IPS-NIHi7 (cell line): ENCODE measurements around the gene MRM3.
"Not testable (repeated sequence)": the region's sequence is repeated elsewhere in the genome, so short reads cannot be mapped to it uniquely, and the experiment has no call there.

Experiments
- DNase-seq: peaks from one replicate; pipeline ENCODE4 v3.0.0; 2012; ENCODE audit warnings: mixed read lengths; ENCODE audit errors: extremely low spot score

MRM3 gene

DNA sequence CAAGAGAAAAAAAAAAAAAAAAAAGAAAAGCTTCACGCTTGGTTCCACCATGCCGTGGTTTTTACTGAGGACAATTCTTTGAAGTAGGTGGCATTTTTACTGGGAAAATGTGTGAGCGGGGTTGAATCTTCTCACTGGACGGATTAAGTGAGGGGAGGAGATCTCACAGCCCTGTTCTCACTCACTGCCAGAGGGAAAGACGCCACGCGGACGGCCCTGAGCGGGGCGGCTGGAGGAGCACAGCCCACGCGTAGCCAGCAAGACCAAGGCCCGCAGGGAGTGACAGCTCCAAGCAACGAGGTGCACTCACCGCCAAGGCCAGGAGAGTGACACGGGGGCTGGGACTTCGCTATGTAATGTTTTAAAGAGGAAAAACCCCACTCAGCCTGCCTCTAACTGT is 43.1 kb downstream of the MRM3 start:
- DNase-seq = no peak

DNA sequence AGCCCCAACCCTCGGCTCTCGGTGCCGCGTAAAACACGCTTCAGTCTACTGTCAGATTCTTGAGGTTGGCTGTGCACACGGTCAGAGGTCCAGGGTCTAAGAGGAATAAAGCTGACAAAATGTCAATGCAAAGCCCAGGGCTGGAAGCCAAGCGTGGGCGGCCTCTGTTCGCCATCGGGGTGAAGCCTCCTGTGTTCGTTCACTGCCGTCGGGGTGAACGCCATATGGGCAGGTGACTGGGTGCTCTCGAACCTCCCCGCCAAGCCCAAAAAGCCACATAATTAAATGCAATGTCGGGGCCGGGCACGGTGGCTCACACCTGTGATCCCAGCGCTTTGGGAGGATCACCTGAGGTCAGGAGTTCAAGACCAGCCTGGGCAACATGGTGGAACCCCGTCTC is 44.6 kb downstream of the MRM3 start:
- no peak for DNase-seq

DNA sequence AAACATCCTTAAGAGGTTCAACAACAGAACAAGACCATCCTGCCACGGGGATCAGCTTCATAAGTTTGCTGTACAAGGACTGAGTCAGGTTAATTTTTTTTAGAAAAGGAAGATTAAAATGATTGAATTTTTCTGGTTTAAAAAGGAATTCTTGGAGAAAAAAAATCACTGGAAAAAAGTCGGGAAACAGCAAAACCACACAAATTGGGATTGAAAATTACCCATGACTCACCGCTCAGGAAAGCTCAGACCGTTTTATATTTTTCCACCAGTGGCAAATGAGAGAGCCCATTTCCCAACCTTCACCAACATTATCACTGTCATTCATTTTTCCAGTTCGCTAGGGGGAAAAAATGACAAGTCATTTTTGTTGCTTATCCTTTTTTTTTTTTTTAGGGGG is 46.6 kb downstream of the MRM3 start:
- DNase-seq = no peak

DNA sequence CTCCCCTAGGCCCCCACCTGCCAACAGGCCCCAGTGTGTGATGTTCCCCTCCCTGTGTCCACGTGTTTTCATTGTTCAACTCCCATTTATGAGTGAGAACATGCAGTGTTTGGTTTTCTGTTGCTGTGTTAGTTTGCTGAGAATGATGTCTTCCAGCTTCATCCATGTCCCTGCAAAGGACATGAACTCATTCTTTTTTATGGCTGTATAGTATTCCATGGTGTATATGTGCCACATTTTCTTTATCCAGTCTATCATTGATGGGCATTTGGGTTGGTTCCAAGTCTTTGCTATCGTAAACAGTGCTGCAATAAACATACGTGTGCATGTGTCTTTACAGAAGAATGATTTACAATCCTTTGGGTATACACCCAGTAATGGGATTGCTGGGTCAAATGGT is 47.5 kb downstream of the MRM3 start:
- not testable (repeated sequence) for DNase-seq

DNA sequence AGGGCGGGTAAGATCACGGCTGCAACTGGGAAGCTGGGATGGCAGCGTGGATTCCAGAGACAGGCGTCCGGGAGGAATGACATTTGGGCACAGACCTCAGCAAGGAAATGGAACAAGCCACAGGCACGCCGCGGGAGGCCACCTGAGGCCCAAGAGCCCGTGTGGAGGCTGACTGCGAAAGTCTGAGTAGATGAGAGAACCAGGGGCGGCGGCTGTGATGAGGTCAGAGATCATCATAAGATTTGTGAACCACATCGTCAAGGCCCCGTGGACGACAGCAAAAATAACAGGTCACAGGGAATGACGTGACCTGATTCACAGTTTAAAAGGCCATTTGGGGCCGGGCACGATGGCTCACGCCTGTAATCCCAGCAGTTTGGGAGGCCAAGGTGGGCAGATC is 48.2 kb downstream of the MRM3 start:
- DNase-seq = no peak

DNA sequence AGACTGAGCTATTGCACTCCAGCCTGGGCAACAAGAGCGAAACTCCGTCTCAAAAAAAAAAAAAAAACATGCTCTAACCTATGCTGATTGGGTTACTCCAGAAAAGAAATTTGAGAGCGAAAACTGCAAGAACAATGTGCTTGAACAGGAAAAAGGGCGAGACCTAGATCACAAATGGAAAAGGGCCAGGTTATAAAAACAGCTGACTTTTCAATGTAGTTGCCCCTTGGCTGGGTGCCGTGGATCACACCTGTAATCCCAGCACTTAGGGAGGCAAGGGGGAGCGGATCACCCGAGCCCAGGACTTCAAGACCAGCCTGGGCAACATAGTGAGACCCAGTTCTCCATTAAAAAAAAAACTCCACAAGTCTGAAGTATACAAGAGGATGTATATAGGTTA is 48.8 kb downstream of the MRM3 start:
- no peak for DNase-seq

DNA sequence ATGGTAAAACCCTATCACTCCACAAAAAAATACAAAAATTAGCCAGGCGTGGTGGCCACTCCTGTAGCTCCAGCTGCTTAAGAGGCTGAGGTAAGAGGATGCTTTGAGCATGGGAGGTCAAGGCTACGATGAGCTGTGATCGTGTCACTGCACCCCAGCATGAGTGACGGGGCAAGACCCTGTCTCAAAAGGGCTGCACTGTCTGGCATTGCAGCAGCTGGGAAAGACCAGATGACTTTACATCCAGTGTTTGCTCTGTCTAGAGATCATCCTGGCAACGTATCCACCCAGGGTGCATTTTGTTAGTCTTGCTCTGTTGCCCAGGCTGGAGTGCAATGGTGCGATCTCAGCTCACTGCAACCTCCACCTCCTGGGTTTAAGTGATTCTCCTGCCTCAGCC is 52.0 kb downstream of the MRM3 start:
- no peak for DNase-seq

DNA sequence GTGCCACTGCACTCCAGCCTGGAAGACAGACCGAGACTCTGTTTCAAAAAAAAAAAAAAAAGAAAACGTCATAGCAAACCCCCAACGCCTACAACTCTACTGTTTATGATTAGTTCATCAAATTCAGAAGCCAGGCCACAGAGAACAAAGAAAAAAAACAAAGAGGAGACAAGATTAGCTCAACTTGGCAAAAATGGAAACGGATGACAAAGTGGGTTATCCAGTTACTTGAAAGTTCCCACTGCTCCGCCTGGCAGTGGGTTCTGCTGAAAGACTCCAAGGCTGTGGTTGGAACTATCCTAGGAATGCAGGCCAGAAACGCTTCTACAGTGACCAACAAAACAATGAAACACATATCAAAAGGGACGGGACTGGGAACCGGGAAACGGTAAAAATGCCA is 53.1 kb downstream of the MRM3 start:
- peak; percentile 58 for DNase-seq

DNA sequence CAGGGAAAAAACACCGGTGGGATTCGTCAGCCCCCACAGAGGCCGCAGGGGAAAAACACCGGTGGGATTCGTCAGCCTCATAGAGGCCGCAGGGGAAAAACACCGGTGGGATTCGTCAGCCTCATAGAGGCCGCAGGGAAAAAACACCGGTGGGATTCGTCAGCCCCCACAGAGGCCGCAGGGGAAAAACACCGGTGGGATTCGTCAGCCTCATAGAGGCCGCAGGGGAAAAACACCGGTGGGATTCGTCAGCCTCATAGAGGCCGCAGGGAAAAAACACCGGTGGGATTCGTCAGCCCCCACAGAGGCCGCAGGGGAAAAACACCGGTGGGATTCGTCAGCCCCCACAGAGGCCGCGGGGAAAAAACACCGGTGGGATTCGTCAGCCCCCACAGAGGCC is 53.6 kb downstream of the MRM3 start:
- DNase-seq = not testable (repeated sequence)

DNA sequence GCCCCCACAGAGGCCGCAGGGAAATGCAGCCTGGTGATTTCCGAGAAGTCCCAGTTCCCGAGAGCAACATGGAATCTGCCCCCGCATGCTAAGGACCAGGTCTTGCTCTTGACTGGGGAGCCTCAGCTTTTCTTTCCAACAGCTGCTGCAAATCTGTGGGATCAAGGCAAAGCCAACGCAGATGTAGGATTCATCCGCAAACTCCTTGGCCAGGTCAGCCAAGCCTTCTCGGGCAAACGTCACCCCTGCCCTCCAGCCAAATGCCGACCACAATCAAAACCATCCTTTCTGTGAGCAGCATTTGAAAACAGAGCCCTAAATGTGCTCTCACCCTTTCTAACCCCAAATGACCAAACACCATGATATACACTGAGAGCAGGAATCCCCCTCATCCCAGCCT is 54.0 kb downstream of the MRM3 start:
- DNase-seq = no peak

DNA sequence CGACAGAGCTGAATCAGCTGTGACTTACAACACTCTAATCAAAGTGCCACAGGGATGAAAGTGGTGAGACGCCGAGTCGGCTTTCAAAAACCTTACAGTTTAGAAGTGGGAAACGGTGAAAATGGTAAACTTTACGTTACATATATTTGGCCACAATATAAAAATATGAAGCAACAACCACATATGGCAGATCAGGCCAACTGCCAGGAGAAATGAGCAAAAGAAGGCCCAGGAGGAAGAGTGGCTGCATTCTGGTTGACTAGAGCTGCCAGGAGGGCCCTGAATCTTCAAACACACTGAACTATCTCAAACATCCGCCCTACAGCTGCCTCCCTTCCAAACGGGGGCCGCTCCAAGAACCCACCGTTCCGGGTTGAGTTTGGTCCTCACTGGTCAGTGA is 56.3 kb downstream of the MRM3 start:
- no peak for DNase-seq

DNA sequence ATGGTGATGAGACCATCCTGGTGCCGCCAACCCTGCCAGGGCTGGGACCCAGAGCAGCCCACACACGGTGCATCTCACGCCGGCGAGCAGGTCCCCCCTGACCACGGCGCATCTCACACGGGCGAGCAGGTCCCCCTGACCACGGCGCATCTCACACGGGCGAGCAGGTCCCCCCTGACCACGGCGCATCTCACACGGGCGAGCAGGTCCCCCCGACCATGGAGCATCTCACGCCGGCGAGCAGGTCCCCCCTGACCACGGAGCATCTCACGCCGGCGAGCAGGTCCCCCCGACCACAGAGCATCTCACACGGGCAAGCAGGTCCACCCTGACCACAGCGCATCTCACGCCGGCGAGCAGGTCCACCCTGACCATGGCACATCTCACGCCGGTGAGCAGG is 59.2 kb downstream of the MRM3 start:
- no peak for DNase-seq
